ENCODE measurements around the gene ANTXRL.

DNA sequence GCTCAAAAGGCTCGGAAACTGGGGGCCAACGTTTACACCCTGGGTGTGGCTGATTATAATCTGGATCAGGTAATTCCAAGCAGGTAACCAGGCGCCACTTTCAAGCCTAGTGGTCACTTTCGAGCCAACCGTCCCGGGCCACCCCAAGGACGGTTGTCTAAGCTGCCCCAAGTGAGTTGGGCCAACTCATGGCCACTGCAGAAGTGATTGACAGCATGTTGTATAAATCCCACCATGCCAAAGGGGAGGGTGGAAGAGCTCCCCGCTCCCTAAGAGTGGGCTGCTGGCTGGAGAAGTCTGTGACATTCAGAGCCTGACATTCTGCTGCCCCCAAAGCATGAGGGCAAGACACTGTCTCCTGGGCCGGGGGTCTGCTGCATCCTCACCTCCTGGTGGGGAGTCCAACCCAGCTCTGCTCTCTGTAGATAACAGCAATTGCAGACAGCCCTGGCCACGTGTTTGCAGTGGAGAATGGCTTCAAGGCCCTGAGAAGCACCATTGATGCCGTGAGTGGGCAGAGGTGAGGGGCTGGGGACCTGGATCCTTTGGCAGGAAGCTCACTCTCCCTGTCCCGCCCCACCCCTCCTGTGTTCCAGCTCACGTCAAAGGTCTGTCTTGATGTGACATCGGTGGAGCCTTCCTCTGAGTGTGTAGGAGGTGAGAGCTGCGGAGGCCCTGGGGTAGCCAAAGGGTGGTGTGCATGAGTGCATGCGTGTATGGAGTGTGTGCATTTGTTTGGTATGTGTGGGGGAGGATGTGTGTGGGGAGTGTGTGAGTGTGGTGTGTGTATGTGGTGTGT, 10.8 kb downstream of the ANTXRL start:
- TF ChIP-seq, protein P1, sequence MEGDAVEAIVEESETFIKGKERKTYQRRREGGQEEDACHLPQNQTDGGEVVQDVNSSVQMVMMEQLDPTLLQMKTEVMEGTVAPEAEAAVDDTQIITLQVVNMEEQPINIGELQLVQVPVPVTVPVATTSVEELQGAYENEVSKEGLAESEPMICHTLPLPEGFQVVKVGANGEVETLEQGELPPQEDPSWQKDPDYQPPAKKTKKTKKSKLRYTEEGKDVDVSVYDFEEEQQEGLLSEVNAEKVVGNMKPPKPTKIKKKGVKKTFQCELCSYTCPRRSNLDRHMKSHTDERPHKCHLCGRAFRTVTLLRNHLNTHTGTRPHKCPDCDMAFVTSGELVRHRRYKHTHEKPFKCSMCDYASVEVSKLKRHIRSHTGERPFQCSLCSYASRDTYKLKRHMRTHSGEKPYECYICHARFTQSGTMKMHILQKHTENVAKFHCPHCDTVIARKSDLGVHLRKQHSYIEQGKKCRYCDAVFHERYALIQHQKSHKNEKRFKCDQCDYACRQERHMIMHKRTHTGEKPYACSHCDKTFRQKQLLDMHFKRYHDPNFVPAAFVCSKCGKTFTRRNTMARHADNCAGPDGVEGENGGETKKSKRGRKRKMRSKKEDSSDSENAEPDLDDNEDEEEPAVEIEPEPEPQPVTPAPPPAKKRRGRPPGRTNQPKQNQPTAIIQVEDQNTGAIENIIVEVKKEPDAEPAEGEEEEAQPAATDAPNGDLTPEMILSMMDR (IDR thresholded peaks at IDR 0.05; ENCODE audit: borderline replicate concordance, extremely low read depth, low read length, poor library complexity, severe bottlenecking): no peak
- no peak for TF ChIP-seq EZH2 (IDR thresholded peaks at IDR 0.05; ENCODE audit: borderline replicate concordance, low read depth, low read length, severe bottlenecking)
